HEK293 (cell line): ENCODE results near the gene STX18.
A peak's percentile ranks its signal among the peaks of the same experiment; 100 is the strongest.

Source experiments
- CTCF ChIA-PET: fragments of 350-600 bp; formaldehyde crosslinking; extraction: SDS; loops from one replicate; lab custom pipeline; 2021; ENCODE audit warnings: antibody characterized with exemption; lab: Yijun Ruan, JAX
- POLR2A ChIA-PET: fragments of 300-600 bp; formaldehyde crosslinking; extraction: SDS; loops from one replicate; lab custom pipeline; 2020; ENCODE audit warnings: antibody characterized with exemption, inconsistent platforms; lab: Yijun Ruan, JAX
- H3K27ac ChIP-seq: fragments of 200-500 bp; sonication (Bioruptor generic); 2 replicates; pipeline ENCODE4 v1.5.1; 2014; ENCODE audit warnings: low read depth, low read length, control low read depth, inconsistent platforms; ENCODE audit errors: extremely low read depth
- H3K36me3 ChIP-seq, 2 experiments: fragments of 200-500 bp in 1 of 2; sonication (Bioruptor generic) in 1 of 2; 1 replicate in 1 of 2; 2 replicates in 1 of 2; pipeline ENCODE4 v1.5.1; 2014 to 2017; ENCODE audit warnings: inconsistent platforms in 2 of 2, low read length in 2 of 2; ENCODE audit not compliant: control insufficient read depth in 2 of 2, insufficient read depth in 1 of 2
- H3K4me1 ChIP-seq: fragments of 200-500 bp; sonication (Bioruptor generic); 2 replicates; pipeline ENCODE4 v1.5.1; 2014; ENCODE audit warnings: mild to moderate bottlenecking, low read length, inconsistent platforms; ENCODE audit not compliant: control insufficient read depth, insufficient read depth
- H3K4me3 ChIP-seq: 2 replicates; pipeline ENCODE4 v1.5.1; 2011; ENCODE audit warnings: low read depth, mild to moderate bottlenecking, control low read depth, low read length, moderate library complexity
- H3K9me3 ChIP-seq: fragments of 200-500 bp; sonication (Bioruptor generic); 2 replicates; pipeline ENCODE4 v1.5.1; 2014; ENCODE audit warnings: low read depth, low read length, inconsistent platforms; ENCODE audit not compliant: control insufficient read depth, insufficient read depth
- FEZF1 ChIP-seq: fragments of 450-650 bp; formaldehyde crosslinking; IDR thresholded peaks from 2 replicates; pipeline ENCODE4 v1.5.1; 2016; ENCODE audit warnings: missing biosample characterization, missing genetic modification characterization
- KLF1 ChIP-seq: fragments of 450-650 bp; formaldehyde crosslinking; IDR thresholded peaks from 2 replicates; pipeline ENCODE4 v1.5.1; 2016; ENCODE audit warnings: missing biosample characterization, missing genetic modification characterization
- YY2 ChIP-seq: fragments of 450-650 bp; formaldehyde crosslinking; IDR thresholded peaks from 2 replicates; pipeline ENCODE4 v1.5.1; 2016; ENCODE audit warnings: missing biosample characterization, missing genetic modification characterization
- ZNF138 ChIP-seq: fragments of 450-650 bp; formaldehyde crosslinking; IDR thresholded peaks from 2 replicates; pipeline ENCODE4 v1.5.1; 2016; ENCODE audit warnings: missing biosample characterization, missing genetic modification characterization, borderline replicate concordance
- ZNF146 ChIP-seq: fragments of 450-650 bp; formaldehyde crosslinking; IDR thresholded peaks from 2 replicates; pipeline ENCODE4 v1.5.1; 2016; ENCODE audit warnings: missing biosample characterization, missing genetic modification characterization
- ZNF169 ChIP-seq: fragments of 450-650 bp; formaldehyde crosslinking; IDR thresholded peaks from 2 replicates; pipeline ENCODE4 v1.5.1; 2016; ENCODE audit warnings: missing biosample characterization, missing genetic modification characterization
- ZNF202 ChIP-seq: fragments of 450-650 bp; formaldehyde crosslinking; IDR thresholded peaks from 2 replicates; pipeline ENCODE4 v1.5.1; 2016; ENCODE audit warnings: missing biosample characterization, missing genetic modification characterization, borderline replicate concordance
- ZNF404 ChIP-seq: fragments of 450-650 bp; formaldehyde crosslinking; IDR thresholded peaks from 2 replicates; pipeline ENCODE4 v1.5.1; 2017; ENCODE audit warnings: missing biosample characterization, missing genetic modification characterization
- ZNF561 ChIP-seq: fragments of 450-650 bp; IDR thresholded peaks from 2 replicates; pipeline ENCODE4 v1.5.1; 2018; ENCODE audit warnings: missing biosample characterization, missing genetic modification characterization, borderline replicate concordance
- ZNF610 ChIP-seq: fragments of 450-650 bp; formaldehyde crosslinking; IDR thresholded peaks from 2 replicates; pipeline ENCODE4 v1.5.1; 2016; ENCODE audit warnings: missing biosample characterization, missing genetic modification characterization, borderline replicate concordance
- ZNF624 ChIP-seq: fragments of 450-650 bp; formaldehyde crosslinking; IDR thresholded peaks from 2 replicates; pipeline ENCODE4 v1.5.1; 2017; ENCODE audit warnings: missing biosample characterization, missing genetic modification characterization
- ZNF777 ChIP-seq: fragments of 450-650 bp; formaldehyde crosslinking; IDR thresholded peaks from 2 replicates; pipeline ENCODE4 v1.5.1; 2017; ENCODE audit warnings: missing biosample characterization, missing genetic modification characterization, borderline replicate concordance
- TF ChIP-seq, protein P1 (sequence below): fragments of 450-650 bp; formaldehyde crosslinking; IDR thresholded peaks from 2 replicates; pipeline ENCODE4 v1.5.1; 2016; ENCODE audit warnings: missing biosample characterization, missing genetic modification characterization
- TF ChIP-seq, protein P2 (sequence below): fragments of 450-650 bp; formaldehyde crosslinking; IDR thresholded peaks from 2 replicates; pipeline ENCODE4 v1.5.1; 2017; ENCODE audit warnings: missing biosample characterization, missing genetic modification characterization
- TF ChIP-seq, protein P3 (sequence below): fragments of 450-650 bp; formaldehyde crosslinking; conservative IDR thresholded peaks from 2 replicates; pipeline ENCODE4 v1.5.1; 2016; ENCODE audit warnings: low read depth, missing biosample characterization, missing genetic modification characterization
- TF ChIP-seq, protein P4 (sequence below): fragments of 450-650 bp; formaldehyde crosslinking; IDR thresholded peaks from 2 replicates; pipeline ENCODE4 v1.5.1; 2016; ENCODE audit warnings: missing biosample characterization, missing genetic modification characterization
- TF ChIP-seq, protein P5 (sequence below): fragments of 450-650 bp; IDR thresholded peaks from 2 replicates; pipeline ENCODE4 v1.5.1; 2018; ENCODE audit warnings: missing biosample characterization, mild to moderate bottlenecking, missing genetic modification characterization
- TF ChIP-seq, protein P6 (sequence below): fragments of 450-650 bp; formaldehyde crosslinking; IDR thresholded peaks from 2 replicates; pipeline ENCODE4 v1.5.1; 2016; ENCODE audit warnings: missing biosample characterization, missing genetic modification characterization

Gene STX18

DNA sequence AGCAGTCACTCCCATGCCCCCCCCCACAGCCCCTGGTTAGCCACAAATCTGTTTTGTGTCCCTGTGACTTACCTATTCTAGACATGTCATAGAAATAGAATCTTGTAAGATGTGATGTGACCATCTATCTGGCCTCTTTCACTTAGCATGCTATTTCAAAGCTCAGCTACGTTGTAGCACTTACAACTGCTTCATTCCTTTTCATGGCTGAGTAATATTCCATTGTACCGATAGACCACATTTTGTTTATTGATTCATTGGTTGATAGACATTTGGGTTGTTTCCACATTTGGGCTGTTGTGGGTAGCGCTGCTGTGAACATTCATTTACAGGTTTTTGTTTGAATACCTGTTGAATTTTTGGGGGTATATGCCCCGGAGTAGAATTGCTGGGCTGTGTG, 143.4 kb downstream of the STX18 start:
- H3K4me1 ChIP-seq, result no peaks in the 10 kb centered on the region
- no peaks in the 10 kb centered on the region for H3K9me3 ChIP-seq
- H3K27ac ChIP-seq, result no peak overlapping the region
- CTCF ChIA-PET, result interaction anchor here (1.2 kb wide), 1 partner anchor 14 kb away, joined by 6 read pairs; no protein-coding TSS in a partner anchor
- TF ChIP-seq, protein P1, sequence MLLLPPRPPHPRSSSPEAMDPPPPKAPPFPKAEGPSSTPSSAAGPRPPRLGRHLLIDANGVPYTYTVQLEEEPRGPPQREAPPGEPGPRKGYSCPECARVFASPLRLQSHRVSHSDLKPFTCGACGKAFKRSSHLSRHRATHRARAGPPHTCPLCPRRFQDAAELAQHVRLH, result 0 out of 2 replicates have a peak, but pooled peaks have one; percentile 14
- TF ChIP-seq ZNF169 (no peak), ZNF146 (tag by site-specific recombination) (peak; percentile 91)
- POLR2A ChIA-PET, result no interaction called here
- no peak overlapping the region for H3K4me3 ChIP-seq
- no peaks in the 10 kb centered on the region for H3K36me3 ChIP-seq

DNA sequence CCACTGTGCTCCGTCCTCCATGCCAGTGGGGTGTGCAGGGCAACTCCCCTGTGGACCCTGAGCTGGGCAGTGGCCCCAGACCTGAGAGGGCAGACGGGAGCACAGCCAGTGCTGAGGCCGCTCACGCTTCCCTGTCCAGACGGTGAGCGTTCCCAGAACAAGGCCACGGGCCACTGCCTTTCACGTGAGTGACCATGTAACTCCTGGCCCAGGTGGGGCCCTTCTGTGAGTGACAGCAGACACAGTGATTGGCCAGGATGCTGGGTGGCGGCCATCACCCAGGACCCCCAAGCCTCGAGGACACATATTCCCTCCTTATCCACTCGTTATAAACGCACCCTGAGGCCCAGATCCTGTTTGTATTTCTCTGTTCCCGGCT, 144.4 kb downstream of the STX18 start:
- CTCF ChIA-PET, result no interaction called here
- Histone ChIP-seq H3K27ac (no peak overlapping the region), H3K4me1 (no peaks in the 10 kb centered on the region), H3K36me3 (no peaks in the 10 kb centered on the region), H3K4me3 (no peak overlapping the region), H3K9me3 (no peaks in the 10 kb centered on the region)
- POLR2A ChIA-PET, result no interaction called here
- no peak for TF ChIP-seq ZNF610 (tag by site-specific recombination)
- TF ChIP-seq ZNF202 (tag by site-specific recombination), result no peak
- no peak for TF ChIP-seq ZNF561
- TF ChIP-seq FEZF1 (tag by site-specific recombination), result no peak
- TF ChIP-seq ZNF404 (tag by site-specific recombination), result no peak
- no peak for TF ChIP-seq KLF1 (tag by site-specific recombination)
- TF ChIP-seq, protein P2, sequence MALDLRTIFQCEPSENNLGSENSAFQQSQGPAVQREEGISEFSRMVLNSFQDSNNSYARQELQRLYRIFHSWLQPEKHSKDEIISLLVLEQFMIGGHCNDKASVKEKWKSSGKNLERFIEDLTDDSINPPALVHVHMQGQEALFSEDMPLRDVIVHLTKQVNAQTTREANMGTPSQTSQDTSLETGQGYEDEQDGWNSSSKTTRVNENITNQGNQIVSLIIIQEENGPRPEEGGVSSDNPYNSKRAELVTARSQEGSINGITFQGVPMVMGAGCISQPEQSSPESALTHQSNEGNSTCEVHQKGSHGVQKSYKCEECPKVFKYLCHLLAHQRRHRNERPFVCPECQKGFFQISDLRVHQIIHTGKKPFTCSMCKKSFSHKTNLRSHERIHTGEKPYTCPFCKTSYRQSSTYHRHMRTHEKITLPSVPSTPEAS, result no peak

DNA sequence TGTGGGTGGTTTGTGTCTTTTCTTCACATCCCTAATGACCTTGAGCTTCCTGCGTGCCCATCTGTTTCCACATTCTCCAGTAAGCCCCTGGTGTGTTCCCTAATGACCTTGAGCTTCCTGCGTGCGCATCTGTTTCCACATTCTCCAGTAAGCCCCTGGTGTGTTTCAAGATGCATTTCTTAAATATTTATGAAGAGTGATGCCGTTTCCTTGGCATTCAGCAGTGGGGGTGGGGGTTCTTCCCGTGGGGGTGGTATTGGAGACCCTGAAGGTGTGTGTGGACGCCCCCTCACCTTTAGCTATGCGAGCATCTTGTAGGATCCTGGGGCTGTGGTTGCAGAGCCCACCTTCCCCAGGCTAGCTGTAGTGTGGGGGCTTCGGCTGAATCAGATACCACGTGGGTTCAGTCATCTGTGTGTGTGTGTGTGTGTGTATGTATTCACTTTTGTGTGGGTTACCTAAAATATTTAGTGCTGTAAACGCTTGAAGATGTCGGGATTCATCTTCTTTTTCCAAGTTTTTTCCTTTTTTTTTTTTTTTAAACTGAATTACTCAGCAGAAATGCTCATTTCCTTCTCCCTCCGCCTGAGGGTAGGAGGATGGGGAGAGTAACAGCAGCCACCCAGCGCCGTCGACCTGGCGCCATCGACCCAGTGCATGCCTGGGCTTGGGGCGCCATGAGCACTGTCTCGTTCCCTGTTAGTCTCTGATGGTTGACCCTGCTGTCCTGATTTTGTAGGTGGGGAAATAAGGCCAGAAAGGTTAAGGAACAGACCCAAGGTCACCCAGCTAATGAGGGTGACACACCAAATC, 145.0 kb downstream of the STX18 start:
- CTCF ChIA-PET, result no interaction called here
- TF ChIP-seq, protein P3, sequence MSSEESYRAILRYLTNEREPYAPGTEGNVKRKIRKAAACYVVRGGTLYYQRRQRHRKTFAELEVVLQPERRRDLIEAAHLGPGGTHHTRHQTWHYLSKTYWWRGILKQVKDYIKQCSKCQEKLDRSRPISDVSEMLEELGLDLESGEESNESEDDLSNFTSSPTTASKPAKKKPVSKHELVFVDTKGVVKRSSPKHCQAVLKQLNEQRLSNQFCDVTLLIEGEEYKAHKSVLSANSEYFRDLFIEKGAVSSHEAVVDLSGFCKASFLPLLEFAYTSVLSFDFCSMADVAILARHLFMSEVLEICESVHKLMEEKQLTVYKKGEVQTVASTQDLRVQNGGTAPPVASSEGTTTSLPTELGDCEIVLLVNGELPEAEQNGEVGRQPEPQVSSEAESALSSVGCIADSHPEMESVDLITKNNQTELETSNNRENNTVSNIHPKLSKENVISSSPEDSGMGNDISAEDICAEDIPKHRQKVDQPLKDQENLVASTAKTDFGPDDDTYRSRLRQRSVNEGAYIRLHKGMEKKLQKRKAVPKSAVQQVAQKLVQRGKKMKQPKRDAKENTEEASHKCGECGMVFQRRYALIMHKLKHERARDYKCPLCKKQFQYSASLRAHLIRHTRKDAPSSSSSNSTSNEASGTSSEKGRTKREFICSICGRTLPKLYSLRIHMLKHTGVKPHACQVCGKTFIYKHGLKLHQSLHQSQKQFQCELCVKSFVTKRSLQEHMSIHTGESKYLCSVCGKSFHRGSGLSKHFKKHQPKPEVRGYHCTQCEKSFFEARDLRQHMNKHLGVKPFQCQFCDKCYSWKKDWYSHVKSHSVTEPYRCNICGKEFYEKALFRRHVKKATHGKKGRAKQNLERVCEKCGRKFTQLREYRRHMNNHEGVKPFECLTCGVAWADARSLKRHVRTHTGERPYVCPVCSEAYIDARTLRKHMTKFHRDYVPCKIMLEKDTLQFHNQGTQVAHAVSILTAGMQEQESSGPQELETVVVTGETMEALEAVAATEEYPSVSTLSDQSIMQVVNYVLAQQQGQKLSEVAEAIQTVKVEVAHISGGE (tag by site-specific recombination), result no peak
- TF ChIP-seq, protein P4, sequence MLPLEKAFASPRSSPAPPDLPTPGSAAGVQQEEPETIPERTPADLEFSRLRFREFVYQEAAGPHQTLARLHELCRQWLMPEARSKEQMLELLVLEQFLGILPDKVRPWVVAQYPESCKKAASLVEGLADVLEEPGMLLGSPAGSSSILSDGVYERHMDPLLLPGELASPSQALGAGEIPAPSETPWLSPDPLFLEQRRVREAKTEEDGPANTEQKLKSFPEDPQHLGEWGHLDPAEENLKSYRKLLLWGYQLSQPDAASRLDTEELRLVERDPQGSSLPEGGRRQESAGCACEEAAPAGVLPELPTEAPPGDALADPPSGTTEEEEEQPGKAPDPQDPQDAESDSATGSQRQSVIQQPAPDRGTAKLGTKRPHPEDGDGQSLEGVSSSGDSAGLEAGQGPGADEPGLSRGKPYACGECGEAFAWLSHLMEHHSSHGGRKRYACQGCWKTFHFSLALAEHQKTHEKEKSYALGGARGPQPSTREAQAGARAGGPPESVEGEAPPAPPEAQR, result no peak
- TF ChIP-seq YY2 (tag by site-specific recombination) (no peak), ZNF777 (tag by site-specific recombination) (no peak), ZNF138 (tag by site-specific recombination) (no peak), ZNF624 (tag by site-specific recombination) (no peak)
- TF ChIP-seq, protein P5, sequence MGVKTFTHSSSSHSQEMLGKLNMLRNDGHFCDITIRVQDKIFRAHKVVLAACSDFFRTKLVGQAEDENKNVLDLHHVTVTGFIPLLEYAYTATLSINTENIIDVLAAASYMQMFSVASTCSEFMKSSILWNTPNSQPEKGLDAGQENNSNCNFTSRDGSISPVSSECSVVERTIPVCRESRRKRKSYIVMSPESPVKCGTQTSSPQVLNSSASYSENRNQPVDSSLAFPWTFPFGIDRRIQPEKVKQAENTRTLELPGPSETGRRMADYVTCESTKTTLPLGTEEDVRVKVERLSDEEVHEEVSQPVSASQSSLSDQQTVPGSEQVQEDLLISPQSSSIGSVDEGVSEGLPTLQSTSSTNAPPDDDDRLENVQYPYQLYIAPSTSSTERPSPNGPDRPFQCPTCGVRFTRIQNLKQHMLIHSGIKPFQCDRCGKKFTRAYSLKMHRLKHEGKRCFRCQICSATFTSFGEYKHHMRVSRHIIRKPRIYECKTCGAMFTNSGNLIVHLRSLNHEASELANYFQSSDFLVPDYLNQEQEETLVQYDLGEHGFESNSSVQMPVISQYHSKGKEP (tag by site-specific recombination), result no peak
- TF ChIP-seq, protein P6, sequence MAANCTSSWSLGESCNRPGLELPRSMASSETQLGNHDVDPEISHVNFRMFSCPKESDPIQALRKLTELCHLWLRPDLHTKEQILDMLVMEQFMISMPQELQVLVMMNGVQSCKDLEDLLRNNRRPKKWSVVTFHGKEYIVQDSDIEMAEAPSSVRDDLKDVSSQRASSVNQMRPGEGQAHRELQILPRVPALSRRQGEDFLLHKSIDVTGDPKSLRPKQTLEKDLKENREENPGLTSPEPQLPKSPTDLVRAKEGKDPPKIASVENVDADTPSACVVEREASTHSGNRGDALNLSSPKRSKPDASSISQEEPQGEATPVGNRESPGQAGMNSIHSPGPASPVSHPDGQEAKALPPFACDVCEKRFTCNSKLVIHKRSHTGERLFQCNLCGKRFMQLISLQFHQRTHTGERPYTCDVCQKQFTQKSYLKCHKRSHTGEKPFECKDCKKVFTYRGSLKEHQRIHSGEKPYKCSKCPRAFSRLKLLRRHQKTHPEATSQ (tag by site-specific recombination), result no peak
- TF ChIP-seq, protein P1, result no peak

More for the DNA sequence above, 145.0 kb downstream of the STX18 start:
- no peak overlapping the region for H3K27ac ChIP-seq
- H3K4me3 ChIP-seq, result no peak overlapping the region
- no peaks in the 10 kb centered on the region for H3K4me1 ChIP-seq
- peaks cover 0 to 2% of the 10 kb centered on the region in 2 experiments; a peak in 1 of 3 replicates for H3K36me3 ChIP-seq
- H3K9me3 ChIP-seq, result no peaks in the 10 kb centered on the region
- POLR2A ChIA-PET, result interaction anchor here (0.7 kb wide), 1 partner anchor 545 kb away, joined by 4 read pairs; no protein-coding TSS in a partner anchor
